ENCODE measurements around the gene GARS1.

The GARS1 gene

GRCh38 chr7:30612658-30613265, 18.1 kb downstream of the GARS1 start:
- no peak overlapping the region for H3K9ac ChIP-seq (ENCODE audit: low read depth, low read length)
- no peaks in the 10 kb centered on the region for H3K27me3 ChIP-seq (ENCODE audit: control insufficient read depth, insufficient read depth, low read length)
- H3K9me3 ChIP-seq (ENCODE audit: control insufficient read depth, insufficient read depth, low read length) = no peaks in the 10 kb centered on the region
- H3K4me1 ChIP-seq (ENCODE audit: control insufficient read depth, insufficient read depth, low read length) = no peaks in the 10 kb centered on the region
- peaks cover 22% of the 10 kb centered on the region for H3K36me3 ChIP-seq (ENCODE audit: control insufficient read depth, insufficient read depth, low read length)
- no peak overlapping the region for H3K4me3 ChIP-seq (ENCODE audit: low read depth, low read length)

DNA sequence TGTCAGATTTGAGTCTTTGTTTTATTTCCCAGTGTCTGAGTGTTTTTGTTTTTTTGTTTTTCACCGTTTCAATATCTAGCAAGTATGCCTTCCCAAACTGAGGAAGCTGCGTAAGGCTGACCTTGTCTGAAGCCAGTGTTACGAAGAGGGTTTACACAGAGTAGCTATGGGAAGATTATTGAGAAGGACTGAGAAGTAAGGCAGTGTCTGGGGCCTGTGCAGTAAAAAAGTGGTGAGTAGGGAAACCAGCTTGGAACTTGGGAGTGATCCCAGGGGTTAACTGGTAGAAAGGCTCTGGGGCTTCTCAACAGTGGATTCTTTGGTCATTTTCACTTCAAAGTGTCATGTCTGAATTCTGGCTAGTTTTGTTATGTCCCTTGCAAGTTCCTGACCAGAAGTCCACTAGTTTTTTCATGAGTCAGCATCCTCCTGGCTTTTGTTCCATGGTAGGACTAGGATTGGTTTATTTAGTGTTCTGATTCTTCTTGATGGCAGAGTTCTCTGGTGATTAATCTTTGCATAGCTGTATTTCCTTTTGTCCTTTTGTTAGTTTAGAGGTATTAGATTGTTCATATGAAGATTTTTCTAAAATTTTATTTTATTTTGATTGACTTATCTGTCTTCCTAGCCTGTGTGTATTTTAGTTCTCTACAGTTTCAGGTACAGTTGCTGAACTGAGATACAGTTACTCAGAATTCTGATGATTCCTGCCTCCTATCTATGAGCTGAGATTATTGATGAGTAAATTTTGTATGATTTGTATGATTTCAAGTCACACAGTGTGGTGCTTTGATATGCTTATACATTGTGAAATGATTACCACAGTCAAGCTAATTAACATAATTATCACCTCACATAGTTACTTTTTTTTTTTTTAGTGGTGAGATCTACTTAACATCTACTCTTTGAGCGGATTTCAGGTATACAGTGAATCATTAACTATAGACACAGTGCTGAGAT, 19.0 kb downstream of the GARS1 start:
- H3K36me3 ChIP-seq (ENCODE audit: control insufficient read depth, insufficient read depth, low read length) = peaks cover 22% of the 10 kb centered on the region
- no peaks in the 10 kb centered on the region for H3K27me3 ChIP-seq (ENCODE audit: control insufficient read depth, insufficient read depth, low read length)
- no peak overlapping the region for H3K4me3 ChIP-seq (ENCODE audit: low read depth, low read length)
- H3K4me1 ChIP-seq (ENCODE audit: control insufficient read depth, insufficient read depth, low read length) = no peaks in the 10 kb centered on the region
- H3K9ac ChIP-seq (ENCODE audit: low read depth, low read length) = no peak overlapping the region
- no peaks in the 10 kb centered on the region for H3K9me3 ChIP-seq (ENCODE audit: control insufficient read depth, insufficient read depth, low read length)

DNA sequence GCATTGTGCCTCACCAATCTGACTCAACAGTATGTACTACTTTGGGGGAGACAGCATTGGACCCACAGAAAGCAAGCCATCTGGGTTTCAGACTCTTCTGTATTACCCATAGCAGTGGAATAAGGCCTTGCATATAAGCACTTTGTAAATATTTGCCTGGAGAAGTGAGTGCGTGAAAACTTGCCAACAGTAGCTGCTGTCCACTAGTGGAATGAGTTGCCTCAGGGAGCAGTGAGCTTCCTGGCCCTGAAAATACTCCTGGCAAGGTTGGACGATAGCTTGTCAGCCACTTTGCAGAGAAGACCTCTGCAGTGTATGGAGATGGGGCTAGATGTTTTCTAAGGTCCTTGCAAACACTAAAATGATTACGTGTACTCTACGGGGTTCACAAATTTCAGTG, 21.6 kb downstream of the GARS1 start:
- Histone ChIP-seq H3K4me1 (ENCODE audit: control insufficient read depth, insufficient read depth, low read length) (no peaks in the 10 kb centered on the region), H3K9ac (ENCODE audit: low read depth, low read length) (no peak overlapping the region), H3K27me3 (ENCODE audit: control insufficient read depth, insufficient read depth, low read length) (no peaks in the 10 kb centered on the region), H3K36me3 (ENCODE audit: control insufficient read depth, insufficient read depth, low read length) (peaks cover 21% of the 10 kb centered on the region), H3K9me3 (ENCODE audit: control insufficient read depth, insufficient read depth, low read length) (no peaks in the 10 kb centered on the region), H3K4me3 (ENCODE audit: low read depth, low read length) (no peak overlapping the region)

DNA sequence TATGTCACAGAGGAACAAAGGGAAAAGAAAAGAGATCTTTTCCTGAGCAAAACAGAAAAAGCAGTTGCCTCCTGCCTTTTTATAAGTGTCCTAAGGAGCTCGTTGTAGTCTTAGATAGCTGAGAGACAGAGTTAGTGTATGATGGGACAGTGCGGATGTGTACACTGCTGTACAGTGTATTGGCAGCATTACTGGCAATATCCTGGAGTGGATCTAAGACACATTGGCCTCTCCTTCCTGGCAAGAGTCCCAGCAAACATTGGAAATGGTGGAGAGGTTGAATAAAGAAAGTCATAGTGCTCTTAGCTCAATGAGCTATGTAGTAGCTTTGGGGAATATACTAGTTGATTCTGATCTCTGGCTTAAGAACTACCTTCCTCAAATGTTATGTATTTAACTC, 22.7 kb downstream of the GARS1 start:
- H3K9me3 ChIP-seq (ENCODE audit: control insufficient read depth, insufficient read depth, low read length) = no peaks in the 10 kb centered on the region
- no peak overlapping the region for H3K4me3 ChIP-seq (ENCODE audit: low read depth, low read length)
- peaks cover 21% of the 10 kb centered on the region for H3K36me3 ChIP-seq (ENCODE audit: control insufficient read depth, insufficient read depth, low read length)
- no peak overlapping the region for H3K9ac ChIP-seq (ENCODE audit: low read depth, low read length)
- H3K27me3 ChIP-seq (ENCODE audit: control insufficient read depth, insufficient read depth, low read length) = no peaks in the 10 kb centered on the region
- no peaks in the 10 kb centered on the region for H3K4me1 ChIP-seq (ENCODE audit: control insufficient read depth, insufficient read depth, low read length)

GRCh38 chr7:30618080-30618676, 23.5 kb downstream of the GARS1 start:
- no peak overlapping the region for H3K4me3 ChIP-seq (ENCODE audit: low read depth, low read length)
- peaks cover 18% of the 10 kb centered on the region for H3K36me3 ChIP-seq (ENCODE audit: control insufficient read depth, insufficient read depth, low read length)
- H3K27me3 ChIP-seq (ENCODE audit: control insufficient read depth, insufficient read depth, low read length) = no peaks in the 10 kb centered on the region
- H3K9me3 ChIP-seq (ENCODE audit: control insufficient read depth, insufficient read depth, low read length) = no peaks in the 10 kb centered on the region
- H3K4me1 ChIP-seq (ENCODE audit: control insufficient read depth, insufficient read depth, low read length) = no peaks in the 10 kb centered on the region
- H3K9ac ChIP-seq (ENCODE audit: low read depth, low read length) = no peak overlapping the region

- peaks cover 23% of the 10 kb centered on the region for H3K36me3 ChIP-seq (ENCODE audit: control insufficient read depth, insufficient read depth, low read length)
- H3K27me3 ChIP-seq (ENCODE audit: control insufficient read depth, insufficient read depth, low read length) = no peaks in the 10 kb centered on the region
- H3K9me3 ChIP-seq (ENCODE audit: control insufficient read depth, insufficient read depth, low read length) = no peaks in the 10 kb centered on the region
Measured at GRCh38 chr7:30618961-30619360, 24.3 kb downstream of the GARS1 start.

DNA sequence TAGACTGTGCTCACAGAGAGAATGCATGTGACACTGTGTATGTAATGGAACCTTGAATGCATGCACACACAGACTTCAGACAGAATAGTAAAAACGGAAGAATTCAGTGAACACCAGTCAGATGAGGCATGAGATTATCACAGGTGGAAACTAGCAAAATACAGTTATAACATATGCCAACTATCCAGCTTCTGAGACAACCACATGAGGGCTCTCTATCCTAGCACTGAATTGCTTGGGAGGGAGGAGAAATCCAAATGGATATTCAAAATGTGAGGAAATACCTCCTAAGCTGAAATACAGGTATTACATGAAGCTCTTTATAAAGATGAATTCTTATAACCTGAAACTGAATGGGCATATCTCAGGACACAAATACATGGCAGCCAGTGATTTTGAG, 30.6 kb downstream of the GARS1 start:
- Histone ChIP-seq H3K4me1 (ENCODE audit: control insufficient read depth, insufficient read depth, low read length) (no peaks in the 10 kb centered on the region), H3K27me3 (ENCODE audit: control insufficient read depth, insufficient read depth, low read length) (no peaks in the 10 kb centered on the region), H3K4me3 (ENCODE audit: low read depth, low read length) (no peak overlapping the region), H3K36me3 (ENCODE audit: control insufficient read depth, insufficient read depth, low read length) (peaks cover 45% of the 10 kb centered on the region), H3K9ac (ENCODE audit: low read depth, low read length) (no peak overlapping the region), H3K9me3 (ENCODE audit: control insufficient read depth, insufficient read depth, low read length) (no peaks in the 10 kb centered on the region)

More at GRCh38 chr7:30618961-30619360, 24.3 kb downstream of the GARS1 start:
- Histone ChIP-seq H3K9ac (ENCODE audit: low read depth, low read length) (no peak overlapping the region), H3K4me3 (ENCODE audit: low read depth, low read length) (no peak overlapping the region), H3K4me1 (ENCODE audit: control insufficient read depth, insufficient read depth, low read length) (no peaks in the 10 kb centered on the region)

GRCh38 chr7:30627026-30627425, 32.3 kb downstream of the GARS1 start:
- H3K27me3 ChIP-seq (ENCODE audit: control insufficient read depth, insufficient read depth, low read length) = no peaks in the 10 kb centered on the region
- no peaks in the 10 kb centered on the region for H3K4me1 ChIP-seq (ENCODE audit: control insufficient read depth, insufficient read depth, low read length)
- no peak overlapping the region for H3K9ac ChIP-seq (ENCODE audit: low read depth, low read length)
- no peaks in the 10 kb centered on the region for H3K9me3 ChIP-seq (ENCODE audit: control insufficient read depth, insufficient read depth, low read length)
- H3K36me3 ChIP-seq (ENCODE audit: control insufficient read depth, insufficient read depth, low read length) = peaks cover 44% of the 10 kb centered on the region
- H3K4me3 ChIP-seq (ENCODE audit: low read depth, low read length) = no peak overlapping the region

DNA sequence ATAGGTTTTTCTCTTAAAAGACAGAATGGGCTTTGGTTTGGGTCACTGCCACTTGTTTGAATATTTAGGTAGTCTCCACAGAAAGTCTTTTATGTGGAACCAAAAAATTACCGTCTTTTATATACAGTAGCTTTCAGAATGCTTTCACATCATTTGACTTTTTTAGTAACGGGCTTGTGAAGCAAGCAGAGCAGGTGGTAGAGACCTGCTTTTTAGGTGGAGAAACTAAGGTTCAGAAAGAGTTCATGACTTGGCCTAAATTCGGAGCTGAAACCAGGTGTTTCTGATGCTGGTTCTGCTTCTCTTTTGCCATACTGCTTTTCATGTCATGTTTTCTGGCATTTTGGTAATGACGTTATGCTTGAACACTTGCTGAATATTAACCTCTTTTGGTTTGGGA, 36.3 kb downstream of the GARS1 start:
- H3K36me3 ChIP-seq (ENCODE audit: control insufficient read depth, insufficient read depth, low read length) = peaks cover 58% of the 10 kb centered on the region
- no peaks in the 10 kb centered on the region for H3K4me1 ChIP-seq (ENCODE audit: control insufficient read depth, insufficient read depth, low read length)
- no peak overlapping the region for H3K9ac ChIP-seq (ENCODE audit: low read depth, low read length)
- no peaks in the 10 kb centered on the region for H3K27me3 ChIP-seq (ENCODE audit: control insufficient read depth, insufficient read depth, low read length)
- no peaks in the 10 kb centered on the region for H3K9me3 ChIP-seq (ENCODE audit: control insufficient read depth, insufficient read depth, low read length)
- H3K4me3 ChIP-seq (ENCODE audit: low read depth, low read length) = no peak overlapping the region

DNA sequence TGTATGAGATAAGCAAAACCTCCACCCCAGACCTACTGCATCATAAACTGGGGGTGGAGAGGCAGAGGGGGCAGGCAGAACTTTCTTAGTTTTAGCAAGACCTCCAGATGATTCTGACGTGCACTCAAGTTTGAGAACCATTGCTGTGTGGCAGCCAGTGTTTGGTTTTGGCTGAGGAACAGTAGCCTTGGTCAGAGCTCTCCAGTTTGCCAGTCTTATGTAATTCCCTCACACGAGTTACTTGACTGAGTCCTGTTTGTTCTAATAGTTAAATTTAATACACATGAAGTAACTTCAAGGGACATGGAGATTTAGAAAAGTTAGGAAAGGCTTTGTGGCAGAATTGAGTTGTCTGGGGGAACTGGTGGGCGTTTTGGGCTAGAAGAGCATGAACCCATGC, 38.5 kb downstream of the GARS1 start:
- no peaks in the 10 kb centered on the region for H3K9me3 ChIP-seq (ENCODE audit: control insufficient read depth, insufficient read depth, low read length)
- H3K36me3 ChIP-seq (ENCODE audit: control insufficient read depth, insufficient read depth, low read length) = peaks cover 49% of the 10 kb centered on the region
- H3K4me3 ChIP-seq (ENCODE audit: low read depth, low read length) = no peak overlapping the region
- H3K27me3 ChIP-seq (ENCODE audit: control insufficient read depth, insufficient read depth, low read length) = no peaks in the 10 kb centered on the region
- no peaks in the 10 kb centered on the region for H3K4me1 ChIP-seq (ENCODE audit: control insufficient read depth, insufficient read depth, low read length)
- H3K9ac ChIP-seq (ENCODE audit: low read depth, low read length) = no peak overlapping the region

- Histone ChIP-seq H3K4me3 (ENCODE audit: low read depth, low read length) (no peak overlapping the region), H3K27me3 (ENCODE audit: control insufficient read depth, insufficient read depth, low read length) (no peaks in the 10 kb centered on the region), H3K4me1 (ENCODE audit: control insufficient read depth, insufficient read depth, low read length) (no peaks in the 10 kb centered on the region), H3K9ac (ENCODE audit: low read depth, low read length) (no peak overlapping the region), H3K36me3 (ENCODE audit: control insufficient read depth, insufficient read depth, low read length) (peaks cover 40% of the 10 kb centered on the region), H3K9me3 (ENCODE audit: control insufficient read depth, insufficient read depth, low read length) (no peaks in the 10 kb centered on the region)
Measured at GRCh38 chr7:30634193-30634626, 39.5 kb downstream of the GARS1 start.
